Left lobe of liver (tissue), 2 donors: ENCODE results near the gene ZDHHC19. TPM values are rescaled to one million over a fixed set of nuclear protein-coding genes. Genes with fewer than 3 reads are reported as not detected.
"Not testable (repeated sequence)": the region's sequence is repeated elsewhere in the genome, so short reads cannot be mapped to it uniquely, and the experiment has no call there.

Experiments used
- ATAC-seq: fragments of 200-7000 bp; cut with Tn5 transposase; one replicate; pipeline ENCODE4 v1.9.1; 2020; ENCODE audit warnings: mild to moderate bottlenecking, moderate library complexity
- DNase-seq: peaks from one replicate; pipeline ENCODE4 v3.0.0-alpha.2; 2020; ENCODE audit warnings: low spot score
- total RNA-seq: library from RNA; stranded (reverse); gene quantifications from one replicate; pipeline ENCODE4 v1.2.1, GENCODE V29; 2021
- donor health status: DM: no; HTN: no; CAD: no; lungs with moderate emphysema.
- donor health status: DM: no; HTN: yes; CAD: no.

Gene ZDHHC19
- total RNA-seq, 1 donor from 2014 or later, result 1.3 TPM

DNA sequence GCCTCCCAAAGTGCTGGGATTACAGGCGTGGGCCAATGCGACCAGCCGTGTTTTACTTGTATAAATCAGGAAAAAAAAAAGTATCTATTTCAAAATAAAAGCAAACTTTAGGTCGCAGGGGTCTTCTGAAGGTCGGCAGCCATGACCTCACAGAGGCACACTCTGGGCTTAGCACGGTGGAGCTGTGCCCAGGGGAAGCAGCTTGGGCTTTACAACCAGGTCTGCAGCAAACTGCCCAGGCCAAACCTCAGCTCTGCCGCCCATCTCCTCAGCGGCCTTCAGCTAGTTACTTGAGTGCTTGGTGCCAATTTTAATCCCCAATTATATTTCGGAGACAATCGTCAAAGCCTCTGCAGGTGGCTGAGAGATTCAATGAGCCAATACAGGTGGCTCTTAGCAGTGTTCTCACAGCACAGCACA is 30.1 kb downstream of the ZDHHC19 start:
- DNase-seq, result no peak
- no peak for ATAC-seq

DNA sequence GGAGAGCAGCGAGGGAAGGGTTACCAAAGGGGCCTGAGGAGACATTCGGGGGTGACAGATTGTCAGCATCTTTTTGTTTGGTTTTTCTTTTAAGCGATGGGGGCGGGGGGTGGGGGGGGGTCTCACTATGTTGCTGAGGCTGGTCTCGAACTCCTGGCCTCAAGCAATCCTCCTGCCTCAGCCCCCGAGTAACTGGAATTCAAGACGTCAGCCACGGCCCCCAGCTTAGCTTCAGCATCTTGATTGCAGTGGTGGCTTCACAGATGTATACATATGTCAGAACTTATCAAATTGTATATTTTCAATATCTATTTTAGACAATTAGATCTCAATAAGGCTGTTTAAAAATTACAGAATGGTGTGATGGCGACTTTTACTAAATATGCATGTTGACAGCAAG is 30.9 kb downstream of the ZDHHC19 start:
- DNase-seq, result no peak

DNA sequence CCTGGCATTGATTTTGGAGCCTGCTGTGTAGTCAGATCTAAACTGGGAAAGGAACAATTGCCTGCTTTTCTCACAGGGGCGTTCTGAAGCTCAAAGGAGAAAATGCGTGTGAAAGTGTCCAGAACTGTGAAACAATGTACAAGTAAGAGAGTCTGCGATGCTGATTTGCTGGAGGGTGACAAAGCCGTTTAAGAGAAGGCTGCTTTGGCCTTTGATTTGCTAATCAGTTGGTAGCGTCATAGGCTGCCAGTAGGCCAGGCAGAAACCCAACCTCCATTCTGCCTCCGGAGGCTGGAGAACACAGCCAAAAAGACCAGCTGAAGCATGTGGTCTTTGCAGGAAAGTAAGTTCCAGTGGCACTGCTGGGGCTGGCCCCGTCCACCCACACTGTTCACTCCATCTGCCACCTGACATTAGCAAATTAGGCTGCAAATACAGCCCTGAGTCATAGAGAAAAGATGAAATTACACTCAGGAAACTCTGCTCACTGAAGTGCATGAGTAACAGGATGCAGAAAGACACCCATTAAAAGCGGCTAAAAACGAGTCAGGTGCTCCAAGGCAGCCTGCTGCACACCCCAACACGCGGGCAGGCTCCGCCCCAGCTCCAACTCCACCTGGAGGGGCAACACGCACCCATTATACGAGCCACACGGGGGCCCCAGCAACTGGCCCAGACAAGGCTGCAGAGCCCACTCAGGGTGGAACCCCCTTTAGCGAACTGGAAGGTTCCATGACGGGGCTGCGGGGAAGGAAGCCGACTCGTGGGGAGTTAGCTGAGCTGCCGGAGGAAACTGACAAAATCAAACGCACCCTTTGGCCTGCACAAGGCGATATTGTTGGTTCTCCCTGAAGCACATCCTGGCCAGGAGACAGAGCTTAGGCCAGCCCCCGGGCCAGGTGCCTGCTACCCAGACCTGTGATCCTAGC is 31.6 kb downstream of the ZDHHC19 start:
- DNase-seq (no peak), ATAC-seq (peak; percentile 12)

More for the DNA sequence above, 30.9 kb downstream of the ZDHHC19 start:
- no peak for ATAC-seq

DNA sequence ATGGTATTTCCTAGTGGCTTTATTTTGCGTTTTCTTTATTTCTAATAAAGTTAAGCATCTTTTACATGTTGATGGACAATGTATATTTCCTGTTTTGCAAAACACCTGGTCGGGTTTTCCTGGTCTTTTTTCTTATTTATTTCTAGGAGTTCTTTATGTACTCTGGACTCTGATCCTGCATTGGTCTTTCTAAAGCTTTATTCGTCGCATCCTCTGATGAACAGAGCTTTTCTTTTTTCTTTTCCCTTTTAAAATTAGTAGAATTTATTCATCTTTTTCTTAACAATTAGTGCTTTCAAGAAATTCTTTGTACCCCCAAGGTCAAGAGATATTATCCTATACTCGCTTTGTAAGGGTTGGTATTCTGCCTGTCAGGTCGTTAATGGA is 32.2 kb downstream of the ZDHHC19 start:
- no peak for ATAC-seq
- DNase-seq, result no peak

DNA sequence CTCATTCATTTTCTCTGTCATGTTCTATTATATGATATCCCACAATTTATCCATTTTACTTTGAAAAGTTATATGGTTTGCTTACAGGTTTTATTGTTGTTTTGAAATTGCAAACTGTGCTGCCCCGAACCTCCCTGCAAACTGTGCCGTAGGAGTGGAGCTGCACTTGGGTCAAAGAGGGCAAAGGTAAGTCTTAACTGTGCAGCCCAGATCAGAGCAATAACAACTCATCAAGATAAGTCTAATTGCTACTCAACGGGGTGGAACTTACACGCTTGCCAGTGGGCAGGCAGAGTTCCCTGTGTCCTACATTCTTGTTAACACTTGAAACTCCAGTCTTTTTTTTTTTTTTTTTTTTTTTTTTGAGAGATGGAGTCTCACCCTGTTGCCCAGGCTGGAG is 33.2 kb downstream of the ZDHHC19 start:
- ATAC-seq, result peak; percentile 94
- DNase-seq, result peak; percentile 69

DNA sequence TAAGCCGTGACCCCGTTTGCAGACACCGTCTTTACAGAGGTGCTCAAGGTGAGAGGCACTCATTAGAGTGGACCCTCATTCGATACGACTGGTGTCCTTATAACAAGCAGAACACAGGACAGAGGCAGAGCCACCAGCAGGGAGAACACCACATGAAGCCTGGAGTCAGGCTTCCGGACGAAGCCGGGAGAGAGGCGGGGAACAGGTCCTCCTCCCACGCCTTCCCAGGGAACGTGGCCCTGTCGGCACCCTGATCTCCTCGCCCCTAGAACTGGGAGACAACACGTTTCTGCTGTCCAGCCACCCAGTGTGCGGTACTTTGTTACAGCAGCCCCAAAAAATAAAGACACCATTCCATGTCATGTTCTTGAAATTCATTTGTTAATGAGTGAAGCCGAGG is 33.6 kb downstream of the ZDHHC19 start:
- peak; percentile 81 for ATAC-seq
- no peak for DNase-seq

DNA sequence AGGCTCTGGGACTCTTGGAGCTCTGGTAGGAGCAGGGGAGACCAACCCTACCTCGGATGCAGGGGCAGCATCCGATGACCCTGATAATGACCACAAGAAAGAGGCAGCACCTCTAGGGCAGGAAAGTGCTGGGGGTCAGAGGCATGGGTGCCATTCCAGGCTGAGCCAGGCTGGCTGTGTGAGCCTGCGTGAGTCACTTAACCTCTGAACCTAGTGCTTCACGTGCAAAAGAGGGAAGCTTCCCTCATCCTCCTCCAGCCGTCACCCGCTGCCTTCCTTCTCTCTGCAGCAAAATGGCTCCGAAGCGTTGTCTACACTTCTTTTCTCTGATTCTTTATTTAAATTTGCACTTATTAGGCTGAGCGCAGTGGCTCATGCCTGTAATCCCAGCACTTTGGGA is 35.5 kb downstream of the ZDHHC19 start:
- no peak for DNase-seq
- ATAC-seq, result no peak

DNA sequence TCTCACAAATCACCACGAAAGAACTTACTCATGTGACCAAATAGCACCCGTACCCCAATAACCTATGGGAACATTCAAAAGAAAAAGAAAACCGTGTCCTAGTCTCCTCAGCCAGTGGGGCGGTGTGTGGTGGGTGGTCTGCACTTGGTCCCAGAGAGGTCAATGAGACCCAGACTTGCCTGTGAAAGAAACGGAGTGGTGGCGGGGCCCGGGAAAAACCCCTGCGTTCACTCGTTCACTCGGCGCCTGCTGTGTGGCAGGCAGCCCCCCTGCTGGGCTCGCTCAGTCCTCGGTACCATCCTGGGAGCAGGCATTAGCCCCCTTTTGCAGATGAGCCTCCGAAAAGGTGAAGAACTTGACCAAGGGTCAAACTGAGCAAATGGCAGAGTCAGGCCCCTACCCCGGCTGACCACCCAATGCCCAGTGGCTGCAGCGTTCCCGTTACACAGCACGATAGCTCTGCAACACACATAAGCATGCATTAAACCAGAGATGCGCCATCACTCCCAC is 36.0 kb downstream of the ZDHHC19 start:
- no peak for ATAC-seq
- no peak for DNase-seq

DNA sequence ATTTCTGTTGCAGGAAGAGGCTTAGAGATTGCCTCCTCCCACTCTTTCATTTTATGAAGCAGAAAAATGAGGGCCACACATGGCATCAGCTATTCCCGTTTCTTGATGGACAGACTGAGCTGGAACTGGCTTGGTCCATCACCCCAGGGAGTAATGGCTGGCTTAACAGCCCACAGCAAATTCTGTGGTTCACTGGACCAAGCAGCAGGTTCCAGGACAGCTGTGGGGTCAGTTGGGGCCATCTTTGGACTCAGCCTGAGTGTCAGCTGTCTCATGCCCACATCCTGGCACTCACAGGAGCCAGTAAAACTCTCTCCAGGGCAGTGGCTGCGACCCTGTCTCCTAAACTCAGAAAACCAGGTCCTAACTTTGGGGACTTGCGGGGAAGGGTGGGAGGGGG is 36.5 kb downstream of the ZDHHC19 start:
- no peak for DNase-seq
- ATAC-seq, result no peak

DNA sequence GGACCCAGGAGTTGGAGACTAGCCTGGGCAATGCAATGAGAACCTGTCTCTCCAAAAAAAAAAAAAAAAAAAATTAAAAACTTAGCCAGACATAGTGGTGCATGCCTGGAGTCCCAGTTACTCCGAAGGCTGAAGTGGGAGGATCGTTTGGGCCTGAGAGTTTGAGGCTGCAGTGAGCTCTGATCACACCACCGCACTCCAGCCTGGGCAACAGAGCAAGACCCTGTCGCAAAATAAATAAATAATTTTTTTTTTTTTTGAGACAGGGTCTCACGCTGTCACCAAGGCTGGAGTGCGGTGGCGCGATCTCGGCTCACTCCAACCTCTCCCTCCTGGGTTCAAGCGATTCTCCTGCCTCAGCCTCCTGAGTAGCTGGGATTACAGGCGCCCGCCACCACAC is 40.9 kb downstream of the ZDHHC19 start:
- not testable (repeated sequence) for DNase-seq, ATAC-seq

DNA sequence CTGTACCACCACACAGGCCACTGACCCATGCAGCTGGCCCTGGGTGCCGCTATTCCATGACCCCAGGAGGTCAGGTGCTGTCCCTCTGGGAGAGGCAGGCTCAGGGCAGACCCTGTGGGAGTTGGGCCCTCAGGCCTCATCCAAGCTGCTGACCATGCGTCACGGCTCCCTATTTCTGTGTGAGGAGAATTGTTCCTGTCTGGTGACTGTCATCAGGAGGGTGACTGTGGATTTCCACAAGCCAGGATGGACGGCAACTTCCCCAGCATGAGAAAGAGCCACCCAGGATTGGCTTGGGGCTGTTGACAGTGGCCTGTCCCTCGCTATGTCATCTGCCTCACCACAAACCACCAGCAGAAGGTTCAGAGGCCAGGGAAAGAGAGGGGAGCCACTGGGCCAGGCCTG is 41.4 kb downstream of the ZDHHC19 start:
- DNase-seq, result no peak
- no peak for ATAC-seq

DNA sequence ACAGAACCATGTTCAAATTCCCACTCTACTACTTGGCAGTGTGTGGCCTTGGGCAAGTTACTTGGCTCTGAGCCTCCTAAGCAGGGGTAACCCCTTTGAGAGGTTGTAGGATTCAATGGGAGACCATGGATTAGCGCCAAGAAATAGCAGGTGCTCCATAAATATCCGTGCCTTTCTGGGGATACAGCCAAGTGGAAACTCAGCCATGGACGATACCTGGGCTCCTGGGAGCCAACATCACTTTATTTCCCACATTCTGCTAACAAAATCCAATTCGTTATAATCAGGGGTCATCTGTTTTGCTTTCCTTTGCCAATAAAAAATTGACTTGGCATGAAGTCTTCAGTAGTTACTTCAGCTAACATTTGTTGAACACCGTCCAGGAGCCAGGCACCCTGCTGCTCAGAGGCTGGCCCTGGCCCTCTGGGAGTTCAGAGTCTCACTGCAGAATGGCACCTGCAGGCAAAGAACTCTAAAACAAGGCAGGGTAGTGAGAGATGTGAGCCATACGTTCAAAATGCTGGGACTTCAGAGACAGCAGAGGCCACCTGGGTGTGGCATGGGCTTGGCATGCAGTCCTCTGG is 42.3 kb downstream of the ZDHHC19 start:
- DNase-seq (no peak), ATAC-seq (peak; percentile 92)

DNA sequence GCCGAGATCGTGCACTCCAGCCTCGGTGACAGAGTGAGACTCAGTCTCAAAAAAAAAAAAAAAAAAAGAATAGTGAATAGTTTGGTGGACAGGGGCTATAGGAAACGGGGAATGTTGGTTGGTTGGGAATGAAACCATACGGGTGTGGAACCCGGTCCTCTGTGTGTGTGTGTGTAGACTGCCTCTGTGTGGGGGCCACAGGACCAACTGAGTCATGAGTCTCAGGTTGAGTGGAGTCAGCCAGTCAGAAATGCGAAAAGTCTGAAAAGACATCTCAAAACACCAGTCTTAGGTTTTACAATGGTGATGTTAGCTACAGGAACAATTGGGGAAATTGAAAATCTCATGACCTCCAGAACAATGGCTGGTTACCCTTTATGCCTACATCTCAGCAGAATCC is 44.5 kb downstream of the ZDHHC19 start:
- no peak for ATAC-seq

DNA sequence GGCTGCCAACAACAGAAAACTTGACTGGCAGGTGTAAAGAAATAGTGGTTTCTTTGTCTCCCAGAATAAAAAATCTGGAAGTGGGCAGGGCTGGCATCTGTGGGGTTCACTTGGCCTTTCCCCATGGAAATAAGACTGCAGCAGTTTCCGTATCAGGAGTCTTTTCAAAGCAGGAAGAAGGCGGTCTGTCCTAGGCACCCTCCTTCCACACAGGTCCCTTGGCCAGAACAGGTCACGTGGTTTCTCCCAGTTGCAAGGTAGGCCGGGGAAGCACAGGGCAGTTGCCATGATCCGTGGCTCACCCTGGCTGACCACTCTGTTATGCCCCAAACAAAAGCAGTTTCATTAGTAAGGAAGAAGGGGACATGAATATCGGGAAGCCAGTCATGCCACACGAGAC is 45.4 kb downstream of the ZDHHC19 start:
- ATAC-seq (no peak), DNase-seq (no peak)

More for the DNA sequence above, 44.5 kb downstream of the ZDHHC19 start:
- no peak for DNase-seq

DNA sequence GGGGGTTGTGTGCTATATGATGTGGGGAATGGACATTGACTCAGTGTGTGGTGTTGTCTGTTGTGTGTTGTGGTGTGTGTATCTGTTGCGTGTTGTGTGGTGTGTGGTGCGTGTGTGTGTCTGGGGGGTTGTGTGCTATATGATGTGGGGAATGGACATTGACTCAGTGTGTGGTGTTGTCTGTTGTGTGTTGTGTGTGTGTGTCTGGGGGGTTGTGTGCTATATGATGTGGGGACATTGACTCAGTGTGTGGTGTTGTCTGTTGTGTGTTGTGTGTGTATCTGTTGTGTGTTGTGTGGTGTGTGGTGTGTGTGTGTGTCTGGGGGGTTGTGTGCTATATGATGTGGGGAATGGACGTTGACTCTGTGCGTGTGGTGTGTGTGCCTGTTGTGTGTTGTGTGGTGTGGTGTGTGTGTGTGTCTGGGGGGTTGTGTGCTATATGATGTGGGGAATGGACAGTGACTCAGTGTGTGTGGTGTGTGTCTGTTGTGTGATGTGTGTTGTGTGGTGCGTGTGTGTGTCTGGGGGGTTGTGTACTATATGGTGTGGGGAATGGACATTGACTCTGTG is 46.1 kb downstream of the ZDHHC19 start:
- not testable (repeated sequence) for ATAC-seq, DNase-seq

DNA sequence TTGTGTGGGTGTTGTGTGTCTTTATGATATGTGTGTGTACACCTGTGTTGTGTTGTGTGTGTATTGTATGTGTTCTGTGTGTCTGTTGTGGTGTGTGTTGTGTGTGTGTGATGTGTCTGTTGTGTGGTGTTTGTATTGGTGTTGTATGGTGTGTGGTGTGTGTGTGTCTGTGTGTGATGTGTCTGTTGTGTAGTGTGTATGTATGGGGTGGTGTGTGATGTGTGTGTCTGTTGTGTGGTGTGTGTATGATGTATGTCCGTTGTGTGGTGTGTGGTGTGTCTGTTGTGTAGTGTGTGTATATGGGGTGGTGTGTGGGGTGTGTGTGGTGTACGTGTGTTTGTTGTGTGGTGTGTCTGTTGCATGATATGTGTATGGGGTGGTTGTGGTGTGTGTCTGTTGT is 46.6 kb downstream of the ZDHHC19 start:
- no peak for DNase-seq
- ATAC-seq, result no peak

DNA sequence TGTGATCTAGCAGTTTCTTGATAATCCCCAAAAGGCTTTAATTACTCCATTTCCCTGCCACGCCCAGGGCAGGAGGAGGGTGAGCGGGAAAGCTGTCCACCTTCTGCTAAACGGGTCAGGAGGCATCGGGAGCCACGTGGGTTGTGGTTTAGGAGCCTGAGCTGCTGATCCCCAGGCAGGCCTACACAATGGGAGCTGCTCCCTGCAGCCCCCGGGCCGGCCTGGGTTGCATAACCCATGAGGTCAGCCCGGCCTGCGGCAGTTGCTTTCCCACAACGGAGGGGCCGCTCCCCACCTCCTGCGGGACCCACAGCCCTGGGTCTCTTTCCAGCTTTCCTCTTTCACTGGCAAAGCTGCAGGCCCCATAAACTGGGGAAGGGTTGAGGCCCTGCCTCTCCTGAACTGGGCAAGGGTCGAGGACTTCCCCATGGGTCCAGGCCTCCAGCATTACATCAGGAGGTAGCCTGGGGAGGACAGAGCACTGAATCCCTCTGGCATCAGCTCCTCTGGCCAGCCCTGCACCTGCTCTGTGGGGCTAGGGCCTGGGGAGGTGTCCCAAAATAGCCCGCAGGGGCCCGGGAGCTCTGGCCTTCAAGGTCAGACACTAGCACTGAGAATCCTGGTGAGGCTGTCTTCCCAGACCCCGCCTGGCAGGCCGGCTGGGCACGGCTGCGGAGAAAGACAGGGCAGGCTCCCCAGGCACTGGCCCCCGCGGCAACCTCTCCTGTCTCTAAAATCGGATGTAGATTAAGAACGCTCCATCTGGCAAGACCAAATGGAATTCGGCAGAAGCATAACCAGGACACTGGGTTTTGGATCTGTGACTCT is 47.3 kb downstream of the ZDHHC19 start:
- ATAC-seq, result peak; percentile 23
- DNase-seq, result no peak

DNA sequence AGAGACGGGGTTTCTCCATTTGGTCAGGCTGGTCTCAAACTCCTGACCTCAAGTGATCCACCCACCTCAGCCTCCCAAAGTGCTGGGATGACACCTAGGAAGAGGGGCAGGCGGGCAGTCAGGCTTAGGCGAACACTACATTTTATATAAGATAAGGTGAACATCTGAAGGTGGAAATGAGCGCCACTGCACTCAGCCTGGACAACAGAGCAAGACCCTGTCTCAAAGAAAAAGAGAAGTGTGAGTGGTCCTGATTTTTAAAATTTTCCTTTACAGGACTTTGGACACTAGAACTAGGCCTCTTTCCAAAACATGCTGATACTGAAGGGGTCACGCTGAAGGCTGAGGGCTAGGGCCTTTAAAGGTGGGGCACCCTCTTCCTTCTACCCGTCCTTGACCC is 48.0 kb downstream of the ZDHHC19 start:
- DNase-seq, result no peak
- ATAC-seq, result peak; percentile 9

DNA sequence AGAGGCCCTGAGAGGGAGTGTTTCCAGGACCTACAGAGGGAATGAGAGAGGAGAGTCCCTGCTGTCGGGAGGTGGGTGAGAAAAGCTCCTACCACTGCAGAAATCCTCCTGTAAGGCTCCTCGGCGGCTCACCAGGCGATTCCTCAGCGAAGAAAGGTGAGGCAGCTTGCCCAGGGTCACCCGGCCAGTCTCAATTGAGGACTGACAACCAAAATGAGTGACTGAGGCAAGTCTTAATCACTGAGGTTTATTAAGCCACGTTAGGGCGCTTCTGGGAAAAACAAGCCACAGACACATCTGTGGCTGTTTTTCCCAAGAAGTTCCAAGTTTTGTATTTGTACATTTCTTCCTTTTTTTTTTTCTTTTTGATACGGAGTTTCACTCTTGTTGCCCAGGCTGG is 48.5 kb downstream of the ZDHHC19 start:
- no peak for DNase-seq
- no peak for ATAC-seq

DNA sequence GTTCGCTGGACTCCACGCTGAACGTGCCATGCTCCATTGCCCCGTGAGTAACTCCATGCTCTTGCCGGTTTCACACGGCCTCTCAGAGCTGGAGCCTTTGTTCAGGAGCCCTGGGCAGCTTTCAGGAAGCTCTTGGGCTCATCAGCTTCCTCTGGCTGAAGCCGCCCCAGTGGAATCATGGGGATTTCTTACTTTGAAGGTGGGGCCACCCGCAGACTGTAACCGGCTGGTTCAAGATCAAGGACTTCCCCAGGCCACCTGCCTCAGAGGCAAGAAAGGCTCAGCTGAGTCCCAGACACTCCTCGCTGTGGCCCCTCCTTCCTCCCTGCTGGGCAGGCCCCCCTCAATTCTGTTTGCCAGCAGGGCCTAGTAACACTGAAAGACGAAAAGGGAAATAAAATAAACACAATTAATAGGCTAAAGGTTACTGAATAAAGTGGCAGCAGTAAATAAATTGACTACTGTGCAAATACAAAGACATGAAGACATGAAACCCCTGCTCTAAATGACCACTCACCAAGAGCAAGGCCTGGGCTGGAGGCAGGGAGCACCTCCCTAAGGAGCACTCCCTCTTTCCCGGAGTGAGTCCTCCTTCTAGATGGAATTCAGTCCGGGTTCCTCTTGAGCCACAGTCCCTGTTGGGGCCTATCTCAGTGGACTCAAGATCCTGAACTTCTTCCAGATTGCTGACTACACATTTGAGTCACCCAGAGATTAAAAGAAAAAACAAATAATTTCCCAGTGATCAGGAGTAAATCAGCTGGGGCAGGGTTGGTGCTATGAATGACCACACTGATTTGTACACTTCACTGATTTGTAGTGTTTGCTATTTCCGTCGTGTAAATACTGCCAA is 51.0 kb downstream of the ZDHHC19 start:
- DNase-seq, result no peak
- ATAC-seq, result peak; percentile 58
